Caco-2 (cell line): ENCODE data around the gene GLI3. TPM values are rescaled to one million over a fixed set of nuclear protein-coding genes. Genes with fewer than 3 reads are reported as not detected.

Source experiments
- BruUV-seq: library from RNA; stranded (reverse); fragments of 400-500 nt; replicated peaks from 2 replicates; lab custom pipeline; 2021; lab: Mats Ljungman, UMichigan
- CTCF ChIA-PET: fragments of 300-600 bp; sonication (Branson Sonifier 250); formaldehyde crosslinking; loops from one replicate; lab custom pipeline; 2022; ENCODE audit warnings: antibody characterized with exemption; lab: Charles Lee
- POLR2A ChIA-PET: fragments of 300-600 bp; sonication (Branson Sonifier 250); formaldehyde crosslinking; loops from one replicate; lab custom pipeline; 2022; ENCODE audit warnings: antibody characterized with exemption; lab: Charles Lee
- DNase-seq, 2 experiments: peaks; one replicate each; pipeline versions ENCODE4 v3.0.0 to v3.0.0-alpha.2; 2020 to 2022
- H3K27me3 ChIP-seq: replicated peaks from 2 replicates; pipeline ENCODE4 v1.6.0; 2011; ENCODE audit warnings: low read length; ENCODE audit not compliant: control insufficient read depth, insufficient read depth
- H3K36me3 ChIP-seq: 2 replicates; pipeline ENCODE4 v1.5.1; 2011; ENCODE audit warnings: low read length; ENCODE audit not compliant: control insufficient read depth, insufficient read depth
- H3K4me1 ChIP-seq: fragments of 250-450 bp; sonication (Bioruptor Pico); 2 replicates; pipeline ENCODE4 v1.5.1; 2020; ENCODE audit warnings: mild to moderate bottlenecking
- H3K4me3 ChIP-seq: 2 replicates; pipeline ENCODE4 v1.5.1; 2011; ENCODE audit warnings: low read depth, mild to moderate bottlenecking, control low read depth, low read length
- H3K9me3 ChIP-seq: fragments of 250-450 bp; sonication (Bioruptor Pico); 2 replicates; pipeline ENCODE4 v1.5.1; 2020; ENCODE audit warnings: mild to moderate bottlenecking, moderate library complexity
- H3K27ac Mint-ChIP-seq: one replicate; pipeline ENCODE4 v1.8.0; 2022; ENCODE audit warnings: mixed read lengths; ENCODE audit not compliant: unreplicated experiment
- H3K27me3 Mint-ChIP-seq: one replicate; pipeline ENCODE4 v1.8.0; 2022; ENCODE audit warnings: mixed read lengths; ENCODE audit not compliant: insufficient read depth, unreplicated experiment
- H3K36me3 Mint-ChIP-seq: one replicate; pipeline ENCODE4 v1.8.0; 2022; ENCODE audit warnings: mild to moderate bottlenecking, mixed read lengths; ENCODE audit not compliant: insufficient read depth, unreplicated experiment
- H3K4me1 Mint-ChIP-seq: one replicate; pipeline ENCODE4 v1.8.0; 2022; ENCODE audit warnings: low read depth, mixed read lengths; ENCODE audit not compliant: unreplicated experiment
- H3K4me3 Mint-ChIP-seq: one replicate; pipeline ENCODE4 v1.8.0; 2022; ENCODE audit warnings: mild to moderate bottlenecking, moderate library complexity, mixed read lengths; ENCODE audit not compliant: unreplicated experiment
- H3K9me3 Mint-ChIP-seq: one replicate; pipeline ENCODE4 v1.8.0; 2022; ENCODE audit warnings: mixed read lengths; ENCODE audit not compliant: unreplicated experiment
- intact Hi-C: fragments of 100-400 bp; cut with micrococcal nuclease; formaldehyde crosslinking; loops from one replicate; pipeline ENCODE4 v1.10.0; 2022; ENCODE audit not compliant: unreplicated experiment
- total RNA-seq: library from RNA; stranded (reverse); gene quantifications from 2 replicates; pipeline ENCODE4 v1.2.3, GENCODE V29; 2022
- TF ChIP-seq, protein P1 (sequence below), 2 experiments: fragments of 200-600 bp in 1 of 2; IDR thresholded peaks; 1 replicate in 1 of 2; 2 replicates in 1 of 2; pipeline versions ENCODE4 v1.5.1 to v1.8.0; 2011 to 2022; ENCODE audit warnings: antibody characterized with exemption in 1 of 2, control low read depth in 1 of 2, inconsistent platforms in 1 of 2, low read depth in 1 of 2, low read length in 1 of 2, mild to moderate bottlenecking in 1 of 2, moderate library complexity in 1 of 2; ENCODE audit not compliant: insufficient read depth in 1 of 2, severe bottlenecking in 1 of 2, unreplicated experiment in 1 of 2

Gene GLI3
- total RNA-seq, 1 experiment from 2014 or later: 1.00 TPM

DNA sequence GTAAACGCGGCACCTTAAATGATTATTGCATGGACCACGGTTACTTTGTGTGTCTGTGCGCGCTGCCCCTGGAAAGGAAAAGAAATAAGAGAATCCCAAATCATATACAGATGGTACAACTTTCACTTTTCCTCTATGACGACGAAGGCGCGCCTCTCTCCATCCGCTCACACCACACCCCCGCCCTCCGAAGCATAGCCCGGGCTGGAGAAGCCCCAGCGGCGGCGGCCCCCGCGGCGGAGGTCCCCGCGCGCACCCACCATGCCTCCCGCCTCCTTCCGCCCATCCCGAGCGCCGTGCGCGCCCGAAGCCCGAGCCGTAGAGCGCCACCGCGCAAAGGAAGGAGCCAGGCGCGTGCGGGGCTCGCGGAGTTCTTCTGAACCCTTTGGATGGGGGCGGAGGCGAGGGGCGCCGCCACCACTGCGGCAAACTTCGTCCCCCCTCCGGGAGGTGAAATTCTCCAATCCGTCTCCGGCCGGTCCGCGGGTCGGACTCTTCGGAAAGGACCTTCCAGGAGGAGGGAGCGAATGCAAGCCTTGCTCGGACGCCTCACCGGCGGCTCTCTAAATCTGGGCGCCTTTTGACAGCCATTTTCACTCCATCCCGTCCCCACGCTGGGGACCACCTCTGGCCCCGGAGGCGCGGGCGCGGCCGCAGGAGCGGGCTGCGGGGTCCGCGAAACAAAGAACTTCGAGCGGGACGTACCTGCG lies 588 bp downstream of the GLI3 start:
- DNase-seq: peak in 1 of 2 experiments; percentile 5
- TF ChIP-seq, protein P1, sequence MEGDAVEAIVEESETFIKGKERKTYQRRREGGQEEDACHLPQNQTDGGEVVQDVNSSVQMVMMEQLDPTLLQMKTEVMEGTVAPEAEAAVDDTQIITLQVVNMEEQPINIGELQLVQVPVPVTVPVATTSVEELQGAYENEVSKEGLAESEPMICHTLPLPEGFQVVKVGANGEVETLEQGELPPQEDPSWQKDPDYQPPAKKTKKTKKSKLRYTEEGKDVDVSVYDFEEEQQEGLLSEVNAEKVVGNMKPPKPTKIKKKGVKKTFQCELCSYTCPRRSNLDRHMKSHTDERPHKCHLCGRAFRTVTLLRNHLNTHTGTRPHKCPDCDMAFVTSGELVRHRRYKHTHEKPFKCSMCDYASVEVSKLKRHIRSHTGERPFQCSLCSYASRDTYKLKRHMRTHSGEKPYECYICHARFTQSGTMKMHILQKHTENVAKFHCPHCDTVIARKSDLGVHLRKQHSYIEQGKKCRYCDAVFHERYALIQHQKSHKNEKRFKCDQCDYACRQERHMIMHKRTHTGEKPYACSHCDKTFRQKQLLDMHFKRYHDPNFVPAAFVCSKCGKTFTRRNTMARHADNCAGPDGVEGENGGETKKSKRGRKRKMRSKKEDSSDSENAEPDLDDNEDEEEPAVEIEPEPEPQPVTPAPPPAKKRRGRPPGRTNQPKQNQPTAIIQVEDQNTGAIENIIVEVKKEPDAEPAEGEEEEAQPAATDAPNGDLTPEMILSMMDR (IDR thresholded peaks at IDR 0.05; ENCODE audit: insufficient read depth in 1 of 2, low read depth in 1 of 2, low read length in 1 of 2, severe bottlenecking in 1 of 2, unreplicated experiment in 1 of 2): no peak
- H3K27me3 ChIP-seq: no peaks in the 10 kb centered on the region; the same call in none of the 2 replicates
- H3K36me3 ChIP-seq: no peaks in the 10 kb centered on the region
- peaks cover 44% of the 10 kb centered on the region for H3K27me3 Mint-ChIP-seq
- H3K4me1 ChIP-seq: peaks cover 4% of the 10 kb centered on the region; the same call in 1 of the 2 replicates
- BruUV-seq: no TSS peak
- H3K4me3 Mint-ChIP-seq: peak overlapping the region; percentile 90
- no peak overlapping the region for H3K27ac Mint-ChIP-seq
- H3K9me3 Mint-ChIP-seq: no peaks in the 10 kb centered on the region
- peak overlapping the region; percentile 25 for H3K4me3 ChIP-seq
- CTCF ChIA-PET: no interaction called here
- POLR2A ChIA-PET: no interaction called here
- peaks cover 13% of the 10 kb centered on the region for H3K4me1 Mint-ChIP-seq
- no peaks in the 10 kb centered on the region for H3K9me3 ChIP-seq
- peaks cover 4% of the 10 kb centered on the region for H3K36me3 Mint-ChIP-seq
- intact Hi-C loops: no loop called here

DNA sequence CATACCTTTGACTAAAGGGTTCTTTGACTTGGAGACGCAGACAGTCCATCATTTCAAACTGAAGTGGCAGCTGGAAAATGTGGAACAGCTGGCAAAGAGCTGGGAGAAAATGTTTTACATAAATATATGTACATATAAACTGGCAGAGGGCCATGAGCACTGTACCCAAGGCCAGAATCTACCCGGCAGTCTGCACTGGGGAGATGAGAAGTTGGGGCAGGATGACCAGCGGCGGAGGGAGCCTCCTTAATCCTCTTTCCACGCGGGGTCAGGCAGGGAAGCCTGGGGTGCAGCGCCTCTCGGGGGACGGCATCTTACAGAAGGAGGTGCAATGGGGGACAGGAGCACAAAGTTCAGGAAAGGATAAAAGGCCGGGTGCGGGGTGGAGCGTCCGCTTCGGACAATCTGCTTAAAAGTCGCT lies 1.3 kb downstream of the GLI3 start:
- Histone ChIP-seq H3K27me3 (no peaks in the 10 kb centered on the region; the same call in none of the 2 replicates), H3K4me3 (no peak overlapping the region), H3K36me3 (no peaks in the 10 kb centered on the region), H3K9me3 (no peaks in the 10 kb centered on the region), H3K4me1 (peaks cover 4% of the 10 kb centered on the region; the same call in 1 of the 2 replicates)
- Mint-ChIP-seq H3K36me3 (peaks cover 4% of the 10 kb centered on the region), H3K4me3 (peak overlapping the region; percentile 90), H3K4me1 (peaks cover 13% of the 10 kb centered on the region), H3K27ac (no peak overlapping the region), H3K9me3 (no peaks in the 10 kb centered on the region), H3K27me3 (peaks cover 47% of the 10 kb centered on the region)
- DNase-seq: no peak
- TF ChIP-seq, protein P1 (IDR thresholded peaks at IDR 0.05; ENCODE audit: insufficient read depth in 1 of 2, low read depth in 1 of 2, low read length in 1 of 2, severe bottlenecking in 1 of 2, unreplicated experiment in 1 of 2): no peak
- CTCF ChIA-PET: no interaction called here
- BruUV-seq: no TSS peak
- POLR2A ChIA-PET: no interaction called here
- intact Hi-C loops: no loop called here

DNA sequence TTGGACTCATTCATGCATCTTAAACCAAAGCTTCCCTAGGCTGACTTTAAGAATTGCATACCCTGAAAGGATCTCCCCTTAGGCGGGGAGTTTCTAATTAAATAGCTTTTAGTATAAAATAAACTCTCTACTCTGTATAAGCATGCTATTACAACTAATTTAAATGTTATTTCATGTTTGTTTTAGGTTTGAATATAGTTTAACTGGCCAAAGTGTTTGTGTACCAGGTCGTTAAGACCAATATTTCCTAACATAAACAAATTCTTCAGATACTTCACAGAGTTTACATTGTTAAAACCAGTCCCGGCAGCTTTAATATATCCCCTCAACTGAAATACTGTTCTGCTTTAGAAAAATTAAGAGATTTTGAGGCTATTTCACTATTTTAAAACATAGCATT lies 2.3 kb downstream of the GLI3 start:
- H3K4me1 Mint-ChIP-seq: peaks cover 13% of the 10 kb centered on the region
- peaks cover 45% of the 10 kb centered on the region for H3K27me3 Mint-ChIP-seq
- no peaks in the 10 kb centered on the region for H3K36me3 ChIP-seq
- H3K9me3 ChIP-seq: no peaks in the 10 kb centered on the region
- H3K27ac Mint-ChIP-seq: no peak overlapping the region
- H3K36me3 Mint-ChIP-seq: peaks cover 4% of the 10 kb centered on the region
- H3K4me3 ChIP-seq: no peak overlapping the region
- H3K4me1 ChIP-seq: peaks cover 4% of the 10 kb centered on the region; the same call in 1 of the 2 replicates
- TF ChIP-seq, protein P1 (IDR thresholded peaks at IDR 0.05; ENCODE audit: insufficient read depth in 1 of 2, low read depth in 1 of 2, low read length in 1 of 2, severe bottlenecking in 1 of 2, unreplicated experiment in 1 of 2): no peak
- no peak for DNase-seq
- CTCF ChIA-PET: no interaction called here
- intact Hi-C loops: no loop called here
- no TSS peak for BruUV-seq
- no peak overlapping the region for H3K4me3 Mint-ChIP-seq
- no peaks in the 10 kb centered on the region for H3K9me3 Mint-ChIP-seq
- H3K27me3 ChIP-seq: no peaks in the 10 kb centered on the region; the same call in none of the 2 replicates
- POLR2A ChIA-PET: no interaction called here
